G401.6 (cell line): Measurements from ENCODE around the gene S1PR3.

Source experiments
- FAIRE-seq: peaks from 2 replicates; lab custom pipeline; 2012; peaks lifted over from hg19 to GRCh38; lab: Jason Lieb, UNC

Gene S1PR3

DNA sequence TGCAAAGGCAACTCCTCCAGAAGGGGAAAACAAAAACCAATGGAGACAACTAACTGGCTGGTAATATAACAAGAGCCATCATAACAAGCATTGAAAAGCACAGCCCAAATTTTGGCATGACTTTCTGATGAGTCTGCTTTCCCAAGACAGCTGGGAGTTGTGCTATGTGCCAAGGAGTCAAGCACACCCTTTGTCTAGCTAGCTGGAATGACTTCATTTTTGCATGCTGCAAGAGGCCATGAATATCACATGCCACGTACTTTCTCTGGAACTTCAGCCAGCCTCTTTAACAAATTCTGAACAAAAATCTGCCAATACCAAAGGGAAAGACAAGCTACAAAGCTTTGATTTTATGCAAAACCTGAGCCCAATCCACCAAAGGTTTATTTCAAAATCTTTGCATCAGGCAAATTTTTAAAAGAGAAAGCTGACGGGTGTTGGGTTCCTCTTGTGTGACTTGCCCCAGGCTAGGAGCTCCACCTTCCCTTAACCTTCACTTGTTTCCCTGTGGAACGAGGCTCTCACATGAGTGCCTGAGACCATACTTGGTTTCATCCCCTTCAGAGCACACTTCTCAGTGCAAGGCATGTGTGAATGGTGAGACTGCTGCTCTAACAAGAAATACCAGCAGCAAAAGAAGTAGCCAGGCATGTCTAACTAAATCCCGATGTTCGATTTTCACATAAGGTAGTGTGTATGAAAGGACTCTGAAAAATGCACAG lies 47.3 kb downstream of the S1PR3 start:
- no peak for FAIRE-seq

DNA sequence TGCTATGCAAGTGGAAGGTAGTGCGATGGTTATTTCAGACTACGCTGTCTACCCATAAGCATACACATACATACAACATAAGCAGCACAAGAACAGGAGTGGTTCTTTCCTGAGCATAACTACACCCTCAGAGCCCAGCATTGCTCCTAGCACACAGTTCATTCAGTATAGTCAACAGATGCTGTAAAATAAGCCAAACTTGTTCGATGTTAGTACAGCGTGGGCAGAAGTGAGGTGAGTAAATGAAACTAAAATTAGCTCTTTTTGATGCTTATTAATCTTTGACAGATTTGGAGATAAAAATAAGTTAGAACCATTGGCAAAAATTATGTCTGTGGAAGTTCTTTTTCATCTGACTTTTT lies 47.8 kb downstream of the S1PR3 start:
- FAIRE-seq, result no peak

DNA sequence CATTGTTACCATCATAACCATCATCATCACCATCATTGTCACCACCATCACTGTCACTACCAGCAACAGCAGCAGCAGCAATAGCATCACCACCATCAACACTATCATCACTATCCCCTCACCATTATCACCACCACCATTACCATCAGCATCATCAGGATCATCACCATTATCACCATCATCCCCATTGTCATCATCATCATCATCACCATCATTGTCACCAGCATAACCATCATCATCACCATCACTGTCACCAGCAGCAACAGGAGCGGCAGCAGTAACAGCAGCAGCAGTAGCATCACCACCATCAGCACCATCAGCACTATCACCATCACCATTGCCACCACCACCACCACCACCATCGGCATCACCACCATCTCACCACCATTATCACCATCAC lies 48.4 kb downstream of the S1PR3 start:
- FAIRE-seq, result no peak

DNA sequence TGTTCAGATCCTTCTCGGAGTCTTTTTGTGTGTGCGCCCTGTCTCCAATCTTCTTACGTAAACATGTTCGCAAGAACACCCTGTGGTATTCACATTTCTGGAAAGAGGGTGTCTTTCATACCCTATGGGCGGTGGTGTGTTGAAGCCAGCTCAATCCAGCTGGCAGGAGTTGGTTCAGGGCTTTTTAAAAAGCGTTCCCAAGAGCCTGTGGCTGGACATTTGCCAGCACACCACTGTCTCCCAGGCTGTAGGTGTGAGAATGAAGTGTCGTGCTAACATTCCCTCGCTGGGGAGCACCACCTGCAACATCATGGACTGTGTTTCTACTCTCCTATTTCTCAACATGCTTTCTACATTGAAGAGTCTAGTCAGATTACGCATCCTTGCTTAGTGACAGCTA lies 51.7 kb downstream of the S1PR3 start:
- no peak for FAIRE-seq

DNA sequence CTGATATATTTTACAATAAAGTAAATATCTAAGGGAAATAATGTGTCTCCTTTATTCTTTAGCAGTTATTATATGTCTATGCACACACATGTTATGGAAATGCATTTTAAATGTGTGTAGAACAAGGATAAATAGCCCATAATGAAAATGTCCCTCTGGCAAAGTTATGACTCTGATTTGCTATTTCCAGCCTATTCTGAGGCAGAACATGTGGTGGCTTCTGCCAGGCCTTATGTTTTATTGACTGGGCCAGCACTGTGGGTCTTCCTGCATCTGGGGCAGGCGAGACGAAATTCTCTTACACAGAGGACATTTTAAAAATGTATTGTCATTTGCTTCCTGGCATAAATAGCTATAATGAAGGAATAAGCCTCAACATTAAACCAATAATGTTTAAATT lies 52.8 kb downstream of the S1PR3 start:
- FAIRE-seq, result no peak

DNA sequence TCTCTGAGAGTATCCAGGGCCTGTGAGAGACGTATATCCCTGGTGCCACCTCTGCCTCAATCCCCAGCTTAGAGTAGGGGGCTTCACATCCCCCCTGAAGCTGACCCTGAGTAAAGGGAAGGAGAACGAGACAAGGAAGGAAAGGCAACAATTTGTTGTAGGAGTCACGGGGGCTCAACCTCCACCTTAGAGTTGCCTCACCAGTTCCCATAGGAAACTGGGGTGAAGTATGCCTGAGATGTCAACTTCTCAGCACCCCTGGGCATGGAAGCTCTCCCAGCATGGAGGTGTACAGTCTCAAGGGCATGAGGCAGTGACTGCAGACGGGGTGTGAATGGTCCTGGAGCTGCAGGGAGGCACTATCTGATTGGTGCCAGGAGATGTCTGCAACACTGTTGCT lies 53.6 kb downstream of the S1PR3 start:
- no peak for FAIRE-seq

DNA sequence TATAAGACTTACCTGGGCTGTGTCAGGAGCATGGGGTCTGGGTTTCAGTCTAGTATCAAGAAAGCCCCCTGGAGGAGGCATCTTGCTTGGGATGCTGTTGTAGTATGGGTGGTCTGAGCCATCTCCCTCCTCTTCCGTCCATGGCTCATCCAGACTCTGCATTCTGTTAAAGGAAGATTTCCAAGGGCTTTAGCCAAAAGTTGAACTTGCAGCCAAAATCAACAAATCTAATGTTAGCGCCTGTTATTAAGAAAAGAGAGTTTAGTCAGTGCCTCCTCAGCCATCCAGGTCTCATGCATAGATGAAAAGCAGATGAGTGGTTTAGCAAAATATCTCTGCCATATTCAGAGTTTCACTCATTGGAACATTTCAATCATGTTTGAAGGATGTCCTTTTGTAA lies 55.6 kb downstream of the S1PR3 start:
- FAIRE-seq, result no peak

DNA sequence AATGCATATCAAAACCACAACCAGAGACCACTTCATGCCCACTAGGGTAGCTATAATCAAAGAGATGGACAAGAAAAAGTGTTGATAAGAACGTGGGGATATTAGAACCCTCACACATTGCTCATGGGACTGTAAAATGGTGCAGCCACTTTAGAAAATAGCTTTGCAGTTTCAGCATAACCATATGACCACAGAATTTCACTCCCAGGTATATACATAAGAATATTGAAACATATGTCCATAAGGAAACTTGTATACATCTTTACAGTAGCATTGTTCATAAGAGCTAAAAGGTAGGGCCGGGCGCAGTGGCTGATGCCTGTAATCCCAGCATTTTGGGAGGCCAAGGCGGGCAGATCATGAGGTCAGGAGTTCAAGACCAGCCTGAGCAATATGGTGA lies 56.4 kb downstream of the S1PR3 start:
- FAIRE-seq, result no peak

DNA sequence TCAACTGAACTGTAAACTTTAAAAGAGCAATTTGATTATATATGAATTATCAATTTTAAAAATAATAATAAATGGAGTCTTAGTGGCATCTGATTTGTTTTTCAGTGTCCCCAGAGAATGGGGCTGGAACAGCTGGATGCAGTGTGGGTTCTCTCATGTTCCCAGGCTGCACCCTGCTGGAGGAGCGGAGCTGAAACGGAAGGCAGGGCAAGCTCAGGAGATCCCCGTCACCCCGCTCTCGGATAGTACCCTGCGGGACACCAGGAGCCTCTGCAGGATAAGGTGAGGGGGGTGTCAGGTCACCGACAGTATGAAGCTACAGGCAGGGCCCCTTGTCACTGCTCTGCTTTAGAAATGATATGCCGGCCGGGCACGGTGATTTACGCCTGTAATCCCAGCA lies 57.3 kb downstream of the S1PR3 start:
- no peak for FAIRE-seq

DNA sequence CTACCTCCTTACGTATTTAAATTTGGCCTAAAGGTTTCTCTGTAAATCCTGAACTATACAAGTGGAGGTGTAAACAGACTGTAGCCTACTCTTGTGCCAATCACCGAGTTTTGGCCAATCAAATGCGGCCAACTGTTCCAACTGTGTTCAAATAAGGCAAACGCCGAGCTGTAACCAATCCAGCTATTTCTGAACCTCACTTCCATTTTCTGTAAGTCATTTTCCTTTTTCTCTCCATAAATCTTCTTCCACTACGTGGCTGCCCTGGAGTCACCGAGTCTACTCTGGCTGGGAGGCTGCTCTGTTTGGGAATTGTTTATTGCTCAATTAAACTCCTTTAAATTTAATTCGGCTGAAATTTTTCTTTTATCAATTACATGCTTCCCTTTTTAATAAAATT lies 58.4 kb downstream of the S1PR3 start:
- no peak for FAIRE-seq

DNA sequence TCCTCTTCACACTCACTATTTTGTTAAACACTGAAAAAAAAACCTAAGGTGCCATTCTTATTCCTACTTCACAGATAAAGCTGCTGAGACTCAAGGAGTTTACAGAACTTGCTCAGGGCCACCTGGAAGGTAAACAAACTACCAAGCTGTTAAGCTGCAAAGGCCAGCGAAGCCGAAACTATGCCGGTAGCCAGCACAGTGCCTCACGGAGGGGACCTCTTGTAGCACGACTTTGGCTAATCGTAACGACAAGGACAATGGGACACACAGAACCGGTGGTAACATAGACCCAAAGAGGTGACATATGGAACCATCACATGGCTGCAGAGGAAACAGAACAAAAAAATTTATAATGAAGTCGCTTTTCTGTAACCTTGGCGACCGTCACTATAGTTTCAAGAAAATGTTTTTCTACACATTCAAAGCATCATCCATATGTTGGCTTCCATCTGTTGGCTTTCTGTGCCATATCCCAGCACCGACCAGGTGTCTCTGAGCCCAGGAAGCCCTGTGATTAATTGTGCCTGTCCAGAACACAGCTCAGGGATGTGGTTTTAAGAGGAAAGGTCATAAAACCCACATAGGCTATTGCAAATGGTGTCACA lies 60.3 kb downstream of the S1PR3 start:
- no peak for FAIRE-seq

DNA sequence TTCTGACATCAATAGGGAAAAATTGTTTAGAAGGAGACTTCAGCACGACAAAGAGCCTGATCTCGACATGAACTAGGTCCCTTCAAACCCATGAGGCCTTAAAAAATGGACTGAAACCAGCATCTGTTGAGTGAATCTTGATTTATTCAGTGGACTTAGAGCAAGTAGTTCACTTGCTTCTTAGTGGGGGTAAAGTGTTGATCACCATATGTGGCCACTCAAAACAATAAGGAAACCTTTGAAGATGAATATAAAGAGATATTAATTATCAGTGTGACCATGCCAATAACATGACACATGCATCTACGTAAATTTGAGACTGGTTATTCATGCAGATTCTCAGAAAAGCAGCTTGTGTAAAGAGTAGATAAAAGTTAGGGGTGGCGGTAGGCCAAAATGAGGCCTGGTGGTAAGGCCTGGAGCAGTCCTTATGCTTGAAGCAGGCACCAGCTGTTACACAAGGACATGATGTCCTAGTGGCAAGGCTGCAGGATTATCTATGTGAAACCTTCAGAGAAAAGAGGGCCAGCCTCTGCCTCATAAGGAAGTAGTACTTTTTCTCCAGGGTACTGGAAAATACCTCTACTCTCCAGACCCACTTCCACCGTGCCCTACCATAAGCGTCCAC lies 61.3 kb downstream of the S1PR3 start:
- no peak for FAIRE-seq

DNA sequence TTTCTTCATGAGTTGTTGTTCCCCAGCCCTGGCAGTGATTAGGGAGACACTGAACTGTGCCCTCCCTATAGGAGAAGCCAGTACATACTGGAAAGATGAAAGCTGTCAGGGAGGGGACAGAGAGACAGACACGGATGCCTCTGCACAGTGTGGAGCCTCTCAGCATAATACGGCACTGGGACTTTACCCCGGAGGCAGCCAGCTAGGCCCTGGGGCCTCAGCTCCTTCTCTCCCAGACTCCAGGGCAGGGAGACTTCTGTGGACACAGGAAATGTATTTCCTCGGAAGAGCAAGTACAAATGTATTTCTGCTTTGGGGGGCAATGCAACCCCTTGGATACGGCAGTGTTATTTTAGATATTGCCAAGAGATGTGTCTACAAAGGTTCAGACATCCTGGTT lies 62.0 kb downstream of the S1PR3 start:
- no peak for FAIRE-seq
